ENCODE data around the gene SLC6A19.

SLC6A19 gene

DNA sequence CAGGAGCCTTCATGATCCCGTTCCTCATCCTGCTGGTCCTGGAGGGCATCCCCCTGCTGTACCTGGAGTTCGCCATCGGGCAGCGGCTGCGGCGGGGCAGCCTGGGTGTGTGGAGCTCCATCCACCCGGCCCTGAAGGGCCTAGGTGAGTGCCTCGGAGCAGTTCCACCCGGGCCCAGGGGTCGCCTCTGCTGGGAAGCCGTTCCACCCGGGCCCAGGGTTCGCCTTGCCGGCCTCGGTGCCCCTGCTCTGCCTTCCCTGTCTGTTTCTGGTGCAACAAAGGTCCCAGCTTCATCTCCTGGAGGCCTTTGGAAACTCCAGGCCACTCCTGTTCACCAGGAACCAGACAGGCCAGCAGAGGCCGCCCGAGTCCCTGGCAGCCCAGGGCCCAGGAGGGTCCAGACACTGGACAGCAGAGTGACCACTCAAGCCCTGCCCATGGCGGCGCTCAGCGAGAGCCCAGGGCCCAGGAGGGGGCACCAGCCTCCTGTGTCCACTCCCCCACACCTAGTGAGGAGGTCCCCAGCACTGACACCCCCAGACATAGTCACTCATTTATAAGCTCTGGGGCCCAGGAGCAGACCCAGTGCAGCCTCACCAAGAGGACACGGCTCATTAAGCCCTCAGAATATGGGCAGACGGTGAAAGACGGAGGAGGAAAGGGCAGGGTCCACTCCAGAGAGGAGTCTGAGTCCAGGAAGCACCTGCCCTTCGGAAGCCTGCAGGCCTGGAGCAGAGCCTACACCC, 7.5 kb downstream of the SLC6A19 start:
- Histone ChIP-seq H3K27ac (ENCODE audit: low read length) (no peak overlapping the region), H3K9me3 (ENCODE audit: control insufficient read depth, low read depth, low read length) (no peaks in the 10 kb centered on the region), H3K4me3 (ENCODE audit: low read length) (no peak overlapping the region), H3K27me3 (ENCODE audit: control insufficient read depth, insufficient read depth, low read length) (no peaks in the 10 kb centered on the region), H3K36me3 (ENCODE audit: control insufficient read depth, low read depth, low read length) (no peaks in the 10 kb centered on the region), H3K4me1 (ENCODE audit: control insufficient read depth, low read depth, low read length) (peaks cover 7% of the 10 kb centered on the region), H3K9ac (ENCODE audit: low read length) (no peak overlapping the region)

DNA sequence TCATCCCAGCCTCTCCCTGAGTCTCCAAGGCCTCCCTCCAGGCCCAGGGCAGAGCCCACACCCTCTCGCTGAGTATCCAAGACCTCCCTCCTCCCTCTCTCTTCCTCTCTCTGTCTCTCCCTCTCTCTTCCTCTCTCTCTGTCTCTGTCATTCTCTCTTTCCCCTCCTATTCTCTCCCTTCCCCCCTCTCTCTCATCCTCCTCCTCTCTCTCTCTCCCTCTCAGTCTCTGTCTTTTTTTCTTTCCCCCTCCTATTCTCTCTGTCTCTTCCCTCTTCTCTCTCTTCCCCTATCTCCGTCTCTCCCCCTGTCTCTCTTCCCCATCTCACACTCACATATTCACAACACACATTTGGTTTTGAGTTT, 8.1 kb downstream of the SLC6A19 start:
- Histone ChIP-seq H3K36me3 (ENCODE audit: control insufficient read depth, low read depth, low read length) (no peaks in the 10 kb centered on the region), H3K4me3 (ENCODE audit: low read length) (no peak overlapping the region), H3K27me3 (ENCODE audit: control insufficient read depth, insufficient read depth, low read length) (no peaks in the 10 kb centered on the region), H3K9me3 (ENCODE audit: control insufficient read depth, low read depth, low read length) (no peaks in the 10 kb centered on the region), H3K4me1 (ENCODE audit: control insufficient read depth, low read depth, low read length) (peaks cover 7% of the 10 kb centered on the region), H3K9ac (ENCODE audit: low read length) (no peak overlapping the region), H3K27ac (ENCODE audit: low read length) (no peak overlapping the region)

DNA sequence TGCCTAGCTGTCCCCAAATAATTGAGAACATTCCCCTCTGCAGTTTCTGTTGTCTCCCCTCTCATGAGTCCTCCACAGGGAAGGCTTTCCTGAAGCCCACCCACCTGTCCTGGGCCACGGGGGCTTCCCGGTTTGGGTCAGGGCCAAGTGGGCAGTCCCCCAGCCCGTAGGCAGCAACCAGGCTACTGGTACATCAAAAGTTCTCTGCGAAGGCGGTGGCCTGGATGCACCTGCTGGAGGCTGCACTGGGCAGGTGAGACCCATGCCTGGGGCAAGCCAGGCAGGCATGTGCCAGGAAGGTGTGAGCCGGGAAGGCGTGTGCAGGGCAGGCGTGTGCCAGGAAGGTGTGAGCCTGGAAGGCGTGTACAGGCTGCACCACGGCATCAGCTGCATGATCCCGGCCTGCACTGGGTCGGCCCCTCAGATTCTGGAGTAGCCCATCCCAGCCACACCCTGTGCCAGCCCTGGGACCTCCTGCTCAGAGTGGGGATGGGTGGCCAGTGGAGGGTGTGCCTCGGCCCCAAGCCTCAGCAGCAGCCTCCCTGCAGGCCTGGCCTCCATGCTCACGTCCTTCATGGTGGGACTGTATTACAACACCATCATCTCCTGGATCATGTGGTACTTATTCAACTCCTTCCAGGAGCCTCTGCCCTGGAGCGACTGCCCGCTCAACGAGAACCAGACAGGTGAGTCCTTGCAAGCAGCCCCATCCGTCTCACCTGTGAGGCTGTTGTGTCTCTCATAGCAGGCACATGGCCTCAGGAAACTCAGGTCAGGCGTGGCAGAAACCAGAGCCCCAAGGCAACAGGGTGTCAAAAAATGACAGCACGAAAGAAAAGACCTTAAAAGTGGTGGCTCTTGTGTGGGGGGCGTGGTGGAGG, 8.7 kb downstream of the SLC6A19 start:
- no peak overlapping the region for H3K4me3 ChIP-seq (ENCODE audit: low read length)
- no peak overlapping the region for H3K9ac ChIP-seq (ENCODE audit: low read length)
- H3K9me3 ChIP-seq (ENCODE audit: control insufficient read depth, low read depth, low read length) = no peaks in the 10 kb centered on the region
- H3K36me3 ChIP-seq (ENCODE audit: control insufficient read depth, low read depth, low read length) = no peaks in the 10 kb centered on the region
- no peak overlapping the region for H3K27ac ChIP-seq (ENCODE audit: low read length)
- H3K4me1 ChIP-seq (ENCODE audit: control insufficient read depth, low read depth, low read length) = peaks cover 3% of the 10 kb centered on the region
- H3K27me3 ChIP-seq (ENCODE audit: control insufficient read depth, insufficient read depth, low read length) = no peaks in the 10 kb centered on the region

DNA sequence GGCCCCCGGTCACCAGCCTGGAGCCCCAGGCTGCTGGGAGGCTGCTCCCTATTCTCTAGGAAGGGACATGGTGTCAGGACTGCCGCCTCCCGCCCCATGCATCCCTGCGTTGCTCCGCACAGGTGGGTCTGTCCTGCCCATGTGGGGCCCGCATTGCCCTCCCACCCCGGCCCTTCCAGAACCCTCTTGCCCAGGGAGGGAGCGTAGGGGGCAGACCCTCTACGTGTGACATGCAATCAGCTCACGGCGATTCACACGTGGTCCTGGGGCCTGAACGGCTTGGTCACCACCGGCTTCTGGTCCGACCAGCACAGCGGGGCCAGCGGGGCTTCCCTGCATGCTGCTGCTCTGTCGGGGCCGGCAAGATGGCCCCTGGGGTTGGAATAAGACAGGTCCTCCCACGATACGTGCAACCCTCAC, 9.4 kb downstream of the SLC6A19 start:
- Histone ChIP-seq H3K9me3 (ENCODE audit: control insufficient read depth, low read depth, low read length) (no peaks in the 10 kb centered on the region), H3K4me1 (ENCODE audit: control insufficient read depth, low read depth, low read length) (no peaks in the 10 kb centered on the region), H3K4me3 (ENCODE audit: low read length) (no peak overlapping the region), H3K27ac (ENCODE audit: low read length) (no peak overlapping the region), H3K36me3 (ENCODE audit: control insufficient read depth, low read depth, low read length) (no peaks in the 10 kb centered on the region), H3K9ac (ENCODE audit: low read length) (no peak overlapping the region), H3K27me3 (ENCODE audit: control insufficient read depth, insufficient read depth, low read length) (no peaks in the 10 kb centered on the region)

DNA sequence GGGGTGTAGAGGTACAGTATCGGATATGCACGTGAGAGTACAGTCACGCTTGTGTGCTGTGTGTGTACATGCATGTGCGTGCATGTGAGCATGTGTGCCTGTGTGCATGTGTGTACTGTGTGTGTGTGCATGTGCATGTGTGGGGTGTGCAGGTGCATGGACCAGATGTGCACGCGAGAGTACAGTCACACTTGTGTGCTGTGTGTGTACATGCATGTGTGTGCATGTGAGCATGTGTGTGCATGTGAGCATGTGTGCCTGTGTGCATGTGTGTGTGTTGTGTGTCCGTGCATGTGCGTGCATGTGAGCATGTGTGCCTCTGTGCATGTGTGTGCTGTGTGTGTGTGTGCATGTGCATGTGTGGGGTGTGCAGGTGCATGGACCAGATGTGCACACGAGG, 10.3 kb downstream of the SLC6A19 start:
- H3K27me3 ChIP-seq (ENCODE audit: control insufficient read depth, insufficient read depth, low read length) = no peaks in the 10 kb centered on the region
- no peak overlapping the region for H3K9ac ChIP-seq (ENCODE audit: low read length)
- no peaks in the 10 kb centered on the region for H3K36me3 ChIP-seq (ENCODE audit: control insufficient read depth, low read depth, low read length)
- H3K4me1 ChIP-seq (ENCODE audit: control insufficient read depth, low read depth, low read length) = no peaks in the 10 kb centered on the region
- no peaks in the 10 kb centered on the region for H3K9me3 ChIP-seq (ENCODE audit: control insufficient read depth, low read depth, low read length)
- H3K27ac ChIP-seq (ENCODE audit: low read length) = no peak overlapping the region
- no peak overlapping the region for H3K4me3 ChIP-seq (ENCODE audit: low read length)

DNA sequence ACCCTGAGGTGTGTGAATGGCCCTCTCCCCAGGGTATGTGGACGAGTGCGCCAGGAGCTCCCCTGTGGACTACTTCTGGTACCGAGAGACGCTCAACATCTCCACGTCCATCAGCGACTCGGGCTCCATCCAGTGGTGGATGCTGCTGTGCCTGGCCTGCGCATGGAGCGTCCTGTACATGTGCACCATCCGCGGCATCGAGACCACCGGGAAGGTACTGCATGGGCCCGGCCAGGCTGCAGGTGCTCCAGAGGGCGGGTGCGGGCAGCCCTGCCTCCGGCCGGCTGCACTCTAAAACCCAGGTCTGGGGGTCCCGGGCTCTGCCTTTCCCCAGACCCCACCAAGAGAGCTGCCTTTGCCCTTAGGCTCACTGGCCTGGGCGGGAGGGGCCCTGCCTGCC, 10.9 kb downstream of the SLC6A19 start:
- Histone ChIP-seq H3K27ac (ENCODE audit: low read length) (no peak overlapping the region), H3K27me3 (ENCODE audit: control insufficient read depth, insufficient read depth, low read length) (no peaks in the 10 kb centered on the region), H3K9ac (ENCODE audit: low read length) (no peak overlapping the region), H3K36me3 (ENCODE audit: control insufficient read depth, low read depth, low read length) (no peaks in the 10 kb centered on the region), H3K9me3 (ENCODE audit: control insufficient read depth, low read depth, low read length) (no peaks in the 10 kb centered on the region), H3K4me1 (ENCODE audit: control insufficient read depth, low read depth, low read length) (no peaks in the 10 kb centered on the region), H3K4me3 (ENCODE audit: low read length) (no peak overlapping the region)

DNA sequence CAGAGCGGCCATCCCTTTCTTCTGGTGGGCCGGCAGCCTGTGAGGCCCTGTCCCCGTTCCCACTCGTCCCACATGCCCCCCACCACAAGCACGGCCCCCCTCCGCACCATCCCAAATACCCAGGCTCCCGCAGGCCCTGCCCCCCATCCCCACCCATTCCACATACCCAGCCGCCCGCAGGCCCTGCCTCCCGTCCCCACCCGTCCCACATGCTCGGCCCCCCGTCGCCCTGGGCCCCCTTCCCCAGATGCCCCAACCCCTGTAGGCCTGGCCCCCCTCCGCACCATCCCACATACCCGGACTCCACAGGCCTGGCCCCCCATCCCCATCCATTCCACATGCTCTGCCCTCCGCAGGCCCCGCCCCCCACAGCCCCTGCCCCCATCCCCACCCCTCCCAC, 11.5 kb downstream of the SLC6A19 start:
- H3K4me1 ChIP-seq (ENCODE audit: control insufficient read depth, low read depth, low read length) = no peaks in the 10 kb centered on the region
- H3K9me3 ChIP-seq (ENCODE audit: control insufficient read depth, low read depth, low read length) = no peaks in the 10 kb centered on the region
- H3K27ac ChIP-seq (ENCODE audit: low read length) = no peak overlapping the region
- H3K4me3 ChIP-seq (ENCODE audit: low read length) = no peak overlapping the region
- no peaks in the 10 kb centered on the region for H3K27me3 ChIP-seq (ENCODE audit: control insufficient read depth, insufficient read depth, low read length)
- H3K36me3 ChIP-seq (ENCODE audit: control insufficient read depth, low read depth, low read length) = no peaks in the 10 kb centered on the region
- H3K9ac ChIP-seq (ENCODE audit: low read length) = no peak overlapping the region

DNA sequence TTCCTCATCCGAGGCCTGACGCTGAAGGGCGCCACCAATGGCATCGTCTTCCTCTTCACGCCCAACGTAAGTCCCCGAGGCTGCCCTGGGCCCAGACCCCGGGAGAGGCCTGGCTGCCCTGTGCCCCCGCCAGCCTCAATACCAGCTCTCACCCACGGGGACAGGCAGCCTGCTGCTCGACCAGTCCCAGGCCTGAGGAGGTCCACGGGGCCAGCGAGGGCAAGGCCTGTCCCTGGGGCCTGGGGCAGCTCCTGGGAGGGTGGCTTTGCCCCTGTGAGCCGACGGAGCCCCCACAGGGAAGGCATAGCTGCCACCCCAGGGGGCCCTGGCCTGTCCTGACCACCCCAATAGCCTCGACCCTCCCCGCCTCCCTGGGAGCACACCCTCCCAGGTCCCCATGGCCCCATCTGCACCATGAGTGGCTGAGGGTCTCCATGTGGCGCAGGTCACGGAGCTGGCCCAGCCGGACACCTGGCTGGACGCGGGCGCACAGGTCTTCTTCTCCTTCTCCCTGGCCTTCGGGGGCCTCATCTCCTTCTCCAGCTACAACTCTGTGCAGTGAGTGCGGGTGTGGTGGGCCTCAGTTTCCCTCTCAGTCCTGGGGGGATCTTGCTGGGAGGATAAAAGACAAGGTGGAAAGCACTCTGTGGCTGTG, 12.2 kb downstream of the SLC6A19 start:
- H3K4me1 ChIP-seq (ENCODE audit: control insufficient read depth, low read depth, low read length) = no peaks in the 10 kb centered on the region
- H3K4me3 ChIP-seq (ENCODE audit: low read length) = no peak overlapping the region
- no peaks in the 10 kb centered on the region for H3K27me3 ChIP-seq (ENCODE audit: control insufficient read depth, insufficient read depth, low read length)
- no peaks in the 10 kb centered on the region for H3K9me3 ChIP-seq (ENCODE audit: control insufficient read depth, low read depth, low read length)
- no peaks in the 10 kb centered on the region for H3K36me3 ChIP-seq (ENCODE audit: control insufficient read depth, low read depth, low read length)
- H3K27ac ChIP-seq (ENCODE audit: low read length) = no peak overlapping the region
- no peak overlapping the region for H3K9ac ChIP-seq (ENCODE audit: low read length)

DNA sequence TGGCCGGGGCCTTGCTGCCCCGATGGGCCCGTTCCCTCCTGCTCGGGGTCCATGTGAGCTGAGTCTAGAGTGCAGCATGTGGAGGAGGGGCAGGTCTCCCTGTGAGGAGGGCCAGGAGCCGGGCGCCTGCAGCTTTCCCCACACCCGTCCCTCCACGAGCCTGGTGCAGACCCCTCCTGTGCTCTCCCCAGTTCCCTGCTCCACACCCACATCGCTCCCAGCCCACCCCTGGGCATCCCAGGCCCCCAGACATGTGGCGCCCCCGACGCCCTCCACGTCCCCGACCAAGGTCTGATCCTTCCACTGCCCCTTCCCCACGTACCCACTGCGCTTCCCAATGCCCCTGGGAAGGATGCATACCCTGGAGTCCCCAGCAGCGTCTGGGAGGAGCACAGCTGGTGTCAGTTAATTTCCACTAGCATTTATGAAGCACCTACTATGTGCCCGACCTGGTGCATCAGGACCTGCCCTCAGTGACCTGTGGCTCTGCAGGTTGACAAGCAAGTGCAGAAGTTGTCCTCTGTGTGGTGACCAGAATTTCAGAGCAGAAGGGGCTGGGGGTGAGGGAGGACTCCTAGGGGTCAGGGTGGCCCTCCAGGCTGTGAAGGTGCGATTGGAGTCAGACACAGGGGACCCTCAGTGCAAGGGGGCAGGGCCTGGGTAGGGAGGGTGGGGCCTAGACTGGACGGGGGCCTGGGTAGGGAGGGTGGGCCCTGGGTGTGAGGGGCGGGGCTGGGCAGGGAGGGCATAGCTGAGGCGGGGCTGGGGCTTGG, 13.0 kb downstream of the SLC6A19 start:
- Histone ChIP-seq H3K9me3 (ENCODE audit: control insufficient read depth, low read depth, low read length) (no peaks in the 10 kb centered on the region), H3K4me1 (ENCODE audit: control insufficient read depth, low read depth, low read length) (no peaks in the 10 kb centered on the region), H3K27me3 (ENCODE audit: control insufficient read depth, insufficient read depth, low read length) (no peaks in the 10 kb centered on the region), H3K4me3 (ENCODE audit: low read length) (no peak overlapping the region), H3K36me3 (ENCODE audit: control insufficient read depth, low read depth, low read length) (no peaks in the 10 kb centered on the region), H3K27ac (ENCODE audit: low read length) (no peak overlapping the region), H3K9ac (ENCODE audit: low read length) (no peak overlapping the region)

DNA sequence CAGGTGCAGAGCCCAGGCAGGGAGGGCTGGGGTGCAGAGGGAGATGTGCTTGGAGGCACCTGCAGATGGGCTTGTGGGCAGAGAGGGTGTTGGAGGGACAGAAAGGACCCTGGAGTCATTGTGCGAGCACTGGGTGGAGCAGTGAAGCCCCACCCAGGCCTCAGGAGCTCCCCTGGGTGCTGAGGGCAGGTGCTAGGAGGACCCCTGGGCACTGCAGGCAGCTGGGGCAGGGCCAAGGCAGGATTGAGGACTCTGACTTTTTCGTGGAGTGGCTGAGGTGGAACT, 13.5 kb downstream of the SLC6A19 start:
- H3K36me3 ChIP-seq (ENCODE audit: control insufficient read depth, low read depth, low read length) = no peaks in the 10 kb centered on the region
- H3K9me3 ChIP-seq (ENCODE audit: control insufficient read depth, low read depth, low read length) = no peaks in the 10 kb centered on the region
- H3K27me3 ChIP-seq (ENCODE audit: control insufficient read depth, insufficient read depth, low read length) = no peaks in the 10 kb centered on the region
- H3K9ac ChIP-seq (ENCODE audit: low read length) = no peak overlapping the region
- no peak overlapping the region for H3K27ac ChIP-seq (ENCODE audit: low read length)
- no peaks in the 10 kb centered on the region for H3K4me1 ChIP-seq (ENCODE audit: control insufficient read depth, low read depth, low read length)
- H3K4me3 ChIP-seq (ENCODE audit: low read length) = no peak overlapping the region

DNA sequence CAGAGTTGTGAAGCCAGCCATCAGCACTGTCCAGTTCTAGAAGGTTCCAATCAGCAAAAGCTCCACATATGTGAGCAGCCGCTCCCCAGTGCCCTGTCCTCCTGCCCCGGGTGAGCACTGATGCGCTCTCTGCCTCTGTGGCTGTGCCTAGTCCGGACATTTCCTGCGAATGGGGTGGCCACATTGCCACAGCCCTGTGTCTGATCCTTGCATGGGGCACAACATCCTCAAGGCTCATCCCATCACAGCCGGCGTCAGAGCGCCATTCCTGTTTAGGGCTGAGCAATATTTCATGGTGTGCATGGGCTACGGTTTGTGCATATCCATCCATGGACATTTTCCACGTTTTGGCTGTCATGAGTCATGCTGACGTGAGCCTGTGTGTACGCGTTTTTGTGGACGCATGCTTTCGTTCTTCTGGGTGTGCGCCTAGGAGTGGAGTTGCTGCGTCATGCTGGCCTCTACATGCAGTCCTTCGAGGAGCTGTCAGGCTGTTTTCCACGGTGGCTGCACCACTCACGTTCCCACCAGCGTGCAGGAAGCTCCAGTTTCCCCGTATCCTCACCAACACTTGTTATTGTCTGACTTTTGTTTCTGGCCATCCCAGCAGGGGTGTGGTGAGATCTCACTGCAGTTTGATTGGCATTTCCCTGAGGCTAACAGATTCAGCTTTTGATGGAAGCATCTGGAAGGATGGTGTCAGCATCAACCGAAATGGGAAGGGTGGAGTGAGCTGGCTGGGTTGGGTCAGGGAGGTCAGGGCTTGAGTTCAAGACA, 14.1 kb downstream of the SLC6A19 start:
- no peak overlapping the region for H3K9ac ChIP-seq (ENCODE audit: low read length)
- no peaks in the 10 kb centered on the region for H3K4me1 ChIP-seq (ENCODE audit: control insufficient read depth, low read depth, low read length)
- no peaks in the 10 kb centered on the region for H3K9me3 ChIP-seq (ENCODE audit: control insufficient read depth, low read depth, low read length)
- H3K36me3 ChIP-seq (ENCODE audit: control insufficient read depth, low read depth, low read length) = no peaks in the 10 kb centered on the region
- H3K27ac ChIP-seq (ENCODE audit: low read length) = no peak overlapping the region
- H3K27me3 ChIP-seq (ENCODE audit: control insufficient read depth, insufficient read depth, low read length) = no peaks in the 10 kb centered on the region
- H3K4me3 ChIP-seq (ENCODE audit: low read length) = no peak overlapping the region
